Measurements from ENCODE around the gene TMEM53. TPM values are rescaled to one million over a fixed set of nuclear protein-coding genes. Genes with fewer than 3 reads are reported as not detected.
A peak's percentile ranks its signal among the peaks of the same experiment; 100 is the strongest.

The TMEM53 gene
- total RNA-seq, 1 donor from 2014 or later, result 4.5 TPM

DNA sequence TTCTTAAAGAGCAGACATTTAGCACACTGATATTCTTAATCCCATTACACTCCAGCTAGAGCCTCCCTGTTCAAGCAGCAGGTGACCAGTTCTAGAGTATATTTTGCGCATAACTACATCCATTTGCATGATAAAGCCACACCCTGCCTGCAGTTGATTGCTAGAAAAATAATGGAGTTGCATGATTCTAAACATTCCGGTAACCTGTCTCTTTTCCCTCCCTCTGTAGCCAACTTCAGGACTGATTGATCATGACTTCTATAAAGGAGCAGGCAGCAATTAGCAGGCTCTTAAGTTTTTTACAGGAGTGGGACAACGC is 15.1 kb upstream of the TMEM53 start:
- no peak overlapping the region for H3K4me3 Mint-ChIP-seq
- peaks cover 5% of the 10 kb centered on the region for H3K27me3 Mint-ChIP-seq
- H3K9me3 Mint-ChIP-seq, result no peaks in the 10 kb centered on the region
- no peak overlapping the region for H3K27ac Mint-ChIP-seq
- peaks cover 15% of the 10 kb centered on the region for H3K4me1 Mint-ChIP-seq
- intact Hi-C loops (cut with micrococcal nuclease), result no loop called here
- DNase-seq, result no peak
- H3K36me3 Mint-ChIP-seq (ENCODE audit: low read depth), result no peaks in the 10 kb centered on the region

DNA sequence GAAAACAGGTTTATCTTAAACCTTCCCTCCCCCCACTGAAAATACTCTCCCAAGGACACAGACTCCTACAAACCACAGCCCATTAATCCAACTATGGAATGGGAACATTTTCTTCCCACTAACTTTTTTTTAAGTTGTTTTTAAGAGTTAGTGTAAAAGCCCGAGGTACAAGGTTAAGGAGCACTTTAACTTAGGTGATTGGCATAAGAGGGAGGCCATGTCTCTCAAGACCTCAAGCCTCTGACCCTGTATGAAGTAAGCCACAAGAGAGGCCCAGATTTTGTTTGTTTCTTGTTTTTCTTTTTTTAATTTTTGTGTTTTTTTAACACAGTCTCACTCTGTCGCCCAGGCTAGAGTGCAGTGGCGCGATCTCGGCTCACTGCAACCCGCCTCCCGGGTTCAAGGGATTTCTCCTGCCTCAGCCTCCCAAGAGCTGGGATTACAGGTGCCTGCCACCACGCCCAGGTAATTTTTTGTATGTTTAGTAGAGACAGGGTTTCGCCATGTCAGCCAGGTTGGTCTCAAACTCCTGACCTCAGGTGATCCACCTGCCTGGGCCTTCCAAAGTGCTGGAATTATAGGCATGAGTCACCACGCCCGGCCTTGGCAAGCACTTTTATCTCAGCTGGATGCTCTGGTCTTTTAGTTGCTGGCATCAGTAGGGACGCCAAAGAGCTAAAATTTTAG is 14.6 kb upstream of the TMEM53 start:
- no peak for DNase-seq

DNA sequence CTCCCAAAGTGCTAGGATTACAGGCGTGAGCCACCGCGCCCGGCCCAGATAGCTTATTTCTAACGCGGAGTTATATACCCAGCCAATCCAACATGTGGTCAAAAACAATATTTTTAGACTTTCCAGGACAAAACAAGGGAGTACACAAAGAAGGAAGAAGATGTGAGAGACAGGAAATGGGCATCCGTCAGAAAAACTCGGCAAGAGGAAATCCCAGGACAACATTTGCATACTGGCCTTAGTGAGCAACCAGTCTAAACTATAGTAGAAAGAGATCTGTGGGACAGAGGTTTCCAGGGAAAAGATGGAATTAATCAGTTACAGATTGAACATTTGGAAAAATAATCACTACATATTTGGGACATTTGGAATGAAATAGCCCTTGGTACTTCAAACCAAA is 11.6 kb upstream of the TMEM53 start:
- H3K36me3 Mint-ChIP-seq (ENCODE audit: low read depth), result no peaks in the 10 kb centered on the region
- no peak overlapping the region for H3K27ac Mint-ChIP-seq
- DNase-seq, result no peak
- peaks cover 8% of the 10 kb centered on the region for H3K4me1 Mint-ChIP-seq
- no peak overlapping the region for H3K4me3 Mint-ChIP-seq
- intact Hi-C loops (cut with micrococcal nuclease), result no loop called here
- no peaks in the 10 kb centered on the region for H3K9me3 Mint-ChIP-seq
- H3K27me3 Mint-ChIP-seq, result peaks cover 1% of the 10 kb centered on the region

More for the DNA sequence above, 14.6 kb upstream of the TMEM53 start:
- intact Hi-C loops (cut with micrococcal nuclease), result no loop called here
- no peaks in the 10 kb centered on the region for H3K36me3 Mint-ChIP-seq (ENCODE audit: low read depth)
- peaks cover 5% of the 10 kb centered on the region for H3K27me3 Mint-ChIP-seq
- no peak overlapping the region for H3K4me3 Mint-ChIP-seq
- peaks cover 17% of the 10 kb centered on the region for H3K4me1 Mint-ChIP-seq
- no peaks in the 10 kb centered on the region for H3K9me3 Mint-ChIP-seq
- no peak overlapping the region for H3K27ac Mint-ChIP-seq

DNA sequence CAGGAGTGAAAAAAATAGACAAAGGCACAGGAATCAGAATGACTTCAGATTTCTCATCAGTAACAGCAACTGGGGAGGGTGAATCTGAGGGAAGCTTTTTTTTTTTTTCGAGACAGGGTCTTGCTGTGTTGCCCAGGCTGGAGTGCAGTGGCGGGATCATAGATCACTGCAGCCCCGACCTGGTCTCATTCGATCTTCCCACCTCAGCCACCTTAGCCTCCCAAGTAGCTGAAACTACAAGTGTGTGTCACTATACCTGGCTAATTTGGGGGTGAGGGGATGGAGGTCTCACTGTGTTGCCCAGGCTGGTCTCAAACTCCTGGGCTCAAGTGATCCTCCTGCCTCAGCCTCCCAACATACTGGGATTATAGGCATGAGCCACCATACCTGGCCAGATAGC is 10.9 kb upstream of the TMEM53 start:
- H3K9me3 Mint-ChIP-seq, result no peaks in the 10 kb centered on the region
- intact Hi-C loops (cut with micrococcal nuclease), result no loop called here
- H3K4me3 Mint-ChIP-seq, result no peak overlapping the region
- peaks cover 2% of the 10 kb centered on the region for H3K36me3 Mint-ChIP-seq (ENCODE audit: low read depth)
- DNase-seq, result no peak
- H3K4me1 Mint-ChIP-seq, result peaks cover 8% of the 10 kb centered on the region
- peaks cover under 1% of the 10 kb centered on the region for H3K27me3 Mint-ChIP-seq
- H3K27ac Mint-ChIP-seq, result no peak overlapping the region

DNA sequence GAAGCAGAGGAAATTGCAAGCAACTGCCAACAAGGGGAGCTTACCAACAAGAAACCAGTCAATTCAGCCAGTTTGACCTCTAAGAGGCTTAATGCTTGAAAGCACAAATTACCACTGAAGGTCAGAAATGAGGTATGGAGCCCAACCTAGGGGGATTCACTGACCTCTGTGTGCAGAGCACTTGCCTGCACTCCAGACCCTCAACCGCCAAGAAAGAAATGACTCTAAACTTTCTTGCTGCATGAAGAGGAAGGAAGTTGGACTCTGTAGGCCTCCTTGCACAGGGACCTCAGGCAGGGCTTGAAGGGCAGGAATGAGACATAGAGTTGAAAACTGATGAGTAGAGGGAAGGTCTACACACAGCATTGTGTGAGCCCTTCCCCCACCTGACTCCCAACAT is 10.2 kb upstream of the TMEM53 start:
- no peak overlapping the region for H3K27ac Mint-ChIP-seq
- H3K27me3 Mint-ChIP-seq, result no peaks in the 10 kb centered on the region
- H3K9me3 Mint-ChIP-seq, result no peaks in the 10 kb centered on the region
- H3K4me3 Mint-ChIP-seq, result no peak overlapping the region
- H3K36me3 Mint-ChIP-seq (ENCODE audit: low read depth), result peaks cover 2% of the 10 kb centered on the region
- no peak for DNase-seq
- intact Hi-C loops (cut with micrococcal nuclease), result no loop called here
- H3K4me1 Mint-ChIP-seq, result peaks cover 8% of the 10 kb centered on the region

DNA sequence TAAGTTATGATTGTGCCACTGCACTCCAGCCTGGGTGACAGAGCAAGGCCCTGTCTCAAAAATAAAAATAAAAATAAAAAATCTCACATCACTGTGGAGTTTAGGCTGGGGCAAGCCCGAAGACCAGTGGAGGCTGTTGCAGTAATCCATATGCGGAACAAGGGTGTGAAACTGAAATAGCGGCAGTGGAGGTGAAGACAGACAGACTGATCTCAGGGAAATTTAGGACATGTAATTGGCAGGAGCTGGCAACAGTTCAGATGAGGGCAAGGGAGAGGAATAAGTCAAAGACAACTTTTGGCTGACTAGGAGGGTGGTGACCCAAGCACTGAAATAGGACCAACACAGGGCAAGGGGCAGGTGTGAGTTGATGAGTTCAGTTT is 8.6 kb upstream of the TMEM53 start:
- Mint-ChIP-seq H3K27ac (no peak overlapping the region), H3K27me3 (no peaks in the 10 kb centered on the region), H3K9me3 (no peaks in the 10 kb centered on the region), H3K36me3 (ENCODE audit: low read depth) (peaks cover 2% of the 10 kb centered on the region), H3K4me3 (no peak overlapping the region), H3K4me1 (peaks cover 8% of the 10 kb centered on the region)
- no peak for DNase-seq
- intact Hi-C loops (cut with micrococcal nuclease), result no loop called here

- peaks cover 8% of the 10 kb centered on the region for H3K4me1 Mint-ChIP-seq
- peaks cover 2% of the 10 kb centered on the region for H3K36me3 Mint-ChIP-seq (ENCODE audit: low read depth)
- H3K4me3 Mint-ChIP-seq, result no peak overlapping the region
- intact Hi-C loops (cut with micrococcal nuclease), result no loop called here
- no peak for DNase-seq
- H3K9me3 Mint-ChIP-seq, result no peaks in the 10 kb centered on the region
- H3K27ac Mint-ChIP-seq, result no peak overlapping the region
- no peaks in the 10 kb centered on the region for H3K27me3 Mint-ChIP-seq
Measured at GRCh38 chr1:44681905-44682882, 7.9 kb upstream of the TMEM53 start.

DNA sequence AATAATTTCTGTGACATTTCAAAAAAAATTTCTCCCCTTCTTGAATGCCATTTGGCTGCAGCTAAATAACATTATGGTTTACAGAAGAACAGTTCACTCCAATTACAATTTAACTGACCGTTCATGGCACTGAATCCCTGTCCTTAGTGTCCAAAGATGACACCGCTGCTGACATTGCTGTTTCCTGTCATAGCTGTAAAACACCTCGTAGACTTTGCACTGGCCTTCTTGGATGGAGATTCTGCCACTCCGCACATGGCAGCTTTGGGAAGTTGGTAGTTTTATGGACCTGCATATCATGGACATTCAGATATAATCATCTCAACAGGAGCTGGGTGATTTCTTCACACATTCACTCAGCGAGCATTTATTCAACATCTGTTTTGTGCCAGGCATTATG is 5.2 kb upstream of the TMEM53 start:
- DNase-seq, result no peak
- peaks cover 11% of the 10 kb centered on the region for H3K4me1 Mint-ChIP-seq
- H3K27me3 Mint-ChIP-seq, result no peaks in the 10 kb centered on the region
- intact Hi-C loops (cut with micrococcal nuclease), result no loop called here
- H3K27ac Mint-ChIP-seq, result no peak overlapping the region
- no peak overlapping the region for H3K4me3 Mint-ChIP-seq
- H3K36me3 Mint-ChIP-seq (ENCODE audit: low read depth), result peaks cover 2% of the 10 kb centered on the region
- H3K9me3 Mint-ChIP-seq, result no peaks in the 10 kb centered on the region

DNA sequence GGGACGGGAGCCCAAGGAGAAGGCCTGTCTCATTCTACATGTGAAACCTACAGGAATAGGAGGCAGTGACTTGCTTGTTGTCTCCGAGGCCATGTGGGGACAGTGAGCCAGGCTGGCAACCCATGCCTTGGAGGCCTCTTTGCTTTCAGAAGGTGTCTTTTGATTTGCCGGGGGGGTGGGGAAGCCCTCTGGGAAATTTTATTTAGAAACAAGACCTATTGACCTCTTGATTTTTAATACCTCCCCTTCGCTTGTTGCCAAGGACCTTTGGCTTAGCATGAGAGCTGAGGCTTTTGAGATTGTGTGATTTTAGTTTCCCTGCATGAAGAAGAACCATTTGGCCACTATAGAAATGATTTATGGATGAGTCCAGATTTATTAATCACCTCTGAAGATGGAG is 4.3 kb upstream of the TMEM53 start:
- Mint-ChIP-seq H3K9me3 (no peaks in the 10 kb centered on the region), H3K36me3 (ENCODE audit: low read depth) (peaks cover 2% of the 10 kb centered on the region), H3K27me3 (no peaks in the 10 kb centered on the region), H3K27ac (no peak overlapping the region), H3K4me3 (no peak overlapping the region), H3K4me1 (peaks cover 11% of the 10 kb centered on the region)
- intact Hi-C loops (cut with micrococcal nuclease), result no loop called here
- DNase-seq, result no peak

DNA sequence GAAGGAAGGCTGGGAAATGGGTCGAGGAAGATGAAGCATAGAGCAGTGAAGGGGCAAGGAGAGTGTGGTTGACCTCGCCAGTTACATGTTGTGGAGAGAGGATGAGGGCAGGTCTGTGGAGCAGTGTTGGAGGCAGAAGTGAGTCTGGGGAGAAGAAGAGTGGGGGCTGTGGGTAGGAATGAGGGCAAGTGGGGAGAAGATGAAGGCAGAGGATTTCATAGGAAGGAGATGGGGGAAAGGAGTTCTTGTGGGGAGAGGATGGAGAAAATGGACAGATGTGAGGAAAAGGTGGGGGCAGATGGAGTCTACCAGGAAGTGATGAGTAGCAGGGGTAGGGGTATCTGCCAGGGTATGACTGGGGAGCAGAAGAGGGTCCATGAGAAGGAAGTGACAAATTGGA is 3.8 kb upstream of the TMEM53 start:
- intact Hi-C loops (cut with micrococcal nuclease), result no loop called here

DNA sequence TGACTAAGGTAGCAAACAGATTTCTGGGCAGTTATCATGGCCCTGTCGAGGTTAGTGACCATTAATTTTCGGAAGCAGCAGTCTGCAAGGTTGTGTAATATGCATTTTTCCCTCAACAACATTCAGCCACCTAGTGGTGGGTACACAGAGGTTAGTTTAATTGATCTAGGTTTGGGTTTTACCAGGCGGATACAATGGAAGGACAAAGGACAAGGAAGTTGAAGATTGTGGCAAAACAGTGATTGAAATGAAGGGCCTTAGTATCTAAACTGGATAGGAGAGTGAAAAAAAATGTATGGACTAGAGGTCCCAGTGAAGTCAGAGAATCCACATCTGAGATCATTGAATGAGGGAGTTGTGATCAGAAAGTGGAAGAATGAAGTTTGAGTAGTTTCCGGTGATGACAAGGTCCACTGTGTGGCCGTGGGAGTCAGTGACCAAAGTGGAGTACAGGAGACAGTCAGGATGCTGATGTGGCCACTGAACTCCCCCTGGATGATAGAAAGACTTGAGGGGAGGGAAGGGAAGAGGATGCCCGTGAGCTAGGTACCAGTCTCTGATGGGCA is 3.0 kb upstream of the TMEM53 start:
- peaks cover 20% of the 10 kb centered on the region for H3K4me1 Mint-ChIP-seq
- intact Hi-C loops (cut with micrococcal nuclease), result no loop called here
- H3K9me3 Mint-ChIP-seq, result no peaks in the 10 kb centered on the region
- peaks cover 2% of the 10 kb centered on the region for H3K36me3 Mint-ChIP-seq (ENCODE audit: low read depth)
- no peak overlapping the region for H3K4me3 Mint-ChIP-seq
- DNase-seq, result peak; percentile 61
- no peak overlapping the region for H3K27ac Mint-ChIP-seq
- H3K27me3 Mint-ChIP-seq, result no peaks in the 10 kb centered on the region

More for the DNA sequence above, 3.8 kb upstream of the TMEM53 start:
- Mint-ChIP-seq H3K27me3 (no peaks in the 10 kb centered on the region), H3K4me3 (no peak overlapping the region), H3K9me3 (no peaks in the 10 kb centered on the region), H3K36me3 (ENCODE audit: low read depth) (peaks cover 2% of the 10 kb centered on the region), H3K27ac (no peak overlapping the region), H3K4me1 (peaks cover 16% of the 10 kb centered on the region)
- DNase-seq, result no peak

DNA sequence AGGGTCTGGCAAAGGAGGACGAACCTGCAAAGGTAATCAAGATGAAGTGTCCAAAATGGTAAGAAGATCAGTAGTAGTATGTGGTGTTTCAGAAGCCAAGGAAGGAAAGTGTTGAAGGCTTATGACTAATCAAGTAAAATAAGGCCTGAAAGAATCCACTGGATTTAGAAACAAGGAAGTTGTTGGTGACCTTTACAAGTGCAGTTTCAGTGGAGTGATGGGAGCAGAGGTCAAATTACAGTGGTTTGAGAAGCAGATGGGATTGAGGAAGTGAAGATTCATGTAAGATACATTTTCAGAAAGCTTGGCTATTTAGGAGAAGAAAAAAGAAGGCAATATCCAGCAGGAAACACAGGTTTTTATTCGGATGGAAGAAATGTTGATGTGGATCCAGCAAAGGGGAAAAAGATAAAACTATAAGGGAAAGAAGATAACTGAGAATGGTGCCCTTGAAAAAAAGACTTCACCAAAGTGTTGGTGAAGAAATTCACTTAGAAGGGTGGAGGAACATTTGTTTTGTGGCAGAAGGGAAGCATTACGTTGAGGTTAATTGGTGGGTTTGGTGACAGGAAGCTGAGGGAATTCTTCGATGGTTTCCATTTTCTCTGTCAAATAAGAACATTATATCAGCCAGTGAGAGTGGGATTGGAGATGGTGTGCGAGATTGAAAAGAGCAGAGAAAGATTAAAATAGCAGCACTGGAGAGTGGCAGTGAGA is 2.4 kb upstream of the TMEM53 start:
- Mint-ChIP-seq H3K9me3 (no peaks in the 10 kb centered on the region), H3K4me3 (no peak overlapping the region), H3K27me3 (no peaks in the 10 kb centered on the region), H3K27ac (no peak overlapping the region), H3K36me3 (ENCODE audit: low read depth) (peaks cover 2% of the 10 kb centered on the region), H3K4me1 (peaks cover 25% of the 10 kb centered on the region)
- intact Hi-C loops (cut with micrococcal nuclease), result no loop called here
- DNase-seq, result no peak

GRCh38 chr1:44675186-44675585 is 905 bp upstream of the TMEM53 start:
- peaks cover 1% of the 10 kb centered on the region for H3K36me3 Mint-ChIP-seq (ENCODE audit: low read depth)
- intact Hi-C loops (cut with micrococcal nuclease), result no loop called here
- no peak for DNase-seq
- peak overlapping the region; percentile 81 for H3K27ac Mint-ChIP-seq
- no peaks in the 10 kb centered on the region for H3K27me3 Mint-ChIP-seq
- H3K4me1 Mint-ChIP-seq, result peaks cover 28% of the 10 kb centered on the region
- H3K4me3 Mint-ChIP-seq, result peak overlapping the region; percentile 85
- H3K9me3 Mint-ChIP-seq, result no peaks in the 10 kb centered on the region
